ENCODE results near the gene SNAP23.

The SNAP23 gene

DNA sequence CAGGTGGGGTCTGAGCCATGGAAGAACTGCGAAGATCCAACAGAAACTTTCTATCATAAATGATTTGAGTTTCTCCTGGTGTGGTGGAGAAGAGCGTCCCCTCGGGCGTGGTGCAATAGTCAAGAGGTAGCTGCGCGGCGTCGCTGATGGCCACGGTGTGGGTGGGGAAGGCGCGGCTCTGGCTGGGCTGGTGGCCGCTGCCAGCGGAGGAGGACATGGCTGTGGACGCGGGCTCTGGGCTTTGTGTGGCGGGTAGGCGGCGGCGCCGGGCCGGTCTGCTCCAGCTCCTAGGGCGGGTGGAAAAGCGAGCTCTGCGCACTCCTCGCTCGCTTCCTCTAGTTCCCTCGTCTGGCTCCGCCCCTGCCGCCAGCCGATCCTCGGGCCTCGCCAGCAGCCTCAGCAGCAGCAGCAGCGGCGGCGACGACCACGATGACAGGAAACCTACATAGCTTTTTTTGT, 85.9 kb downstream of the SNAP23 start:
- Histone ChIP-seq H3K4me2 (ENCODE audit: insufficient read depth, low read length) (peak overlapping the region; percentile 79), H4K20me1 (ENCODE audit: insufficient read depth, low read length) (no peaks in the 10 kb centered on the region; the same call in 1 of the 2 replicates), H3K27ac (ENCODE audit: low read length) (peak overlapping the region; percentile 21; the same call in 1 of the 2 replicates), H3K9ac (ENCODE audit: low read depth, low read length) (peak overlapping the region; percentile 58), H2AFZ (ENCODE audit: low read depth, low read length) (peak overlapping the region; percentile 91), H3K79me2 (ENCODE audit: insufficient read depth, low read length) (no peaks in the 10 kb centered on the region), H3K27me3 (ENCODE audit: insufficient read depth, low read length, poor library complexity) (peaks cover 11% of the 10 kb centered on the region), H3K4me1 (ENCODE audit: insufficient read depth, low read length) (peaks cover 23% of the 10 kb centered on the region), H3K9me3 (ENCODE audit: insufficient read depth, low read length, severe bottlenecking) (no peaks in the 10 kb centered on the region), H3K4me3 (ENCODE audit: low read depth in 1 of 2, low read length in 2 of 2) (peak overlapping the region; percentile 19 to 65; a peak in 3 of 4 replicates), H3K36me3 (ENCODE audit: insufficient read depth, low read length) (no peaks in the 10 kb centered on the region)
- DNase-seq (peak; percentile 84), ATAC-seq (ENCODE audit: insufficient read depth, low read depth) (peak; percentile 100)
- no peak for TF ChIP-seq EZH2 (IDR thresholded peaks at IDR 0.05; ENCODE audit: borderline replicate concordance, low read depth, low read length, severe bottlenecking)
- TF ChIP-seq, protein P1, sequence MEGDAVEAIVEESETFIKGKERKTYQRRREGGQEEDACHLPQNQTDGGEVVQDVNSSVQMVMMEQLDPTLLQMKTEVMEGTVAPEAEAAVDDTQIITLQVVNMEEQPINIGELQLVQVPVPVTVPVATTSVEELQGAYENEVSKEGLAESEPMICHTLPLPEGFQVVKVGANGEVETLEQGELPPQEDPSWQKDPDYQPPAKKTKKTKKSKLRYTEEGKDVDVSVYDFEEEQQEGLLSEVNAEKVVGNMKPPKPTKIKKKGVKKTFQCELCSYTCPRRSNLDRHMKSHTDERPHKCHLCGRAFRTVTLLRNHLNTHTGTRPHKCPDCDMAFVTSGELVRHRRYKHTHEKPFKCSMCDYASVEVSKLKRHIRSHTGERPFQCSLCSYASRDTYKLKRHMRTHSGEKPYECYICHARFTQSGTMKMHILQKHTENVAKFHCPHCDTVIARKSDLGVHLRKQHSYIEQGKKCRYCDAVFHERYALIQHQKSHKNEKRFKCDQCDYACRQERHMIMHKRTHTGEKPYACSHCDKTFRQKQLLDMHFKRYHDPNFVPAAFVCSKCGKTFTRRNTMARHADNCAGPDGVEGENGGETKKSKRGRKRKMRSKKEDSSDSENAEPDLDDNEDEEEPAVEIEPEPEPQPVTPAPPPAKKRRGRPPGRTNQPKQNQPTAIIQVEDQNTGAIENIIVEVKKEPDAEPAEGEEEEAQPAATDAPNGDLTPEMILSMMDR (IDR thresholded peaks at IDR 0.05; ENCODE audit: borderline replicate concordance, extremely low read depth, low read length, poor library complexity, severe bottlenecking), result no peak

All from DND-41 (cell line).